Stimulated activated CD8-positive, alpha-beta memory T cell treated with anti-CD3 and anti-CD28 coated beads, Interleukin-2, amount 100 ng/mL, for 48 hours (primary cell): ENCODE results near the gene LCP2.

Experiments
- DNase-seq, 2 donors: peaks; one replicate each; pipeline ENCODE4 v3.0.0-alpha.2; 2020; ENCODE audit warnings: low read depth in 2 of 2

LCP2 gene

GRCh38 chr5:170296036-170296934, 1.3 kb downstream of the LCP2 start:
- DNase-seq = no peak

- DNase-seq = no peak
These were observed 3.0 kb downstream of the LCP2 start for GRCh38 chr5:170294556-170294955.

DNA sequence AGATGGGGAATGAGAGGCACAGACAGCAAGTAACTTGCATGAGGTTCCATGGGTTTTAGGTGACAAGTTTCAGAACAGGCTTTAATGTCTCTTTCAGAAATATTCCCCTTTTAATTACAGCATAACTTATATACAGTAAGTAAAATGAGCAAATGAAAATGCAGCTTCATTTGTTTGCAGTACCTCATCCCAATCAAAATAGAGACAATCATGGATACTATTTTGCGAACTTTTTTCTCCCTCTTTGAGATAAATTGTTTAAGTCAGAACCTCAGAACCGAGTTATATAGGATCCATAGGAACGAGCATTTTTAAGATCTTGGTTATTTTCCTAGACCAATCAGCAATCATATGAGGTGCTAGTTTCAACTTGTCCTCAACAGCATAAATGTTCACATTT, 3.5 kb downstream of the LCP2 start:
- no peak for DNase-seq

DNA sequence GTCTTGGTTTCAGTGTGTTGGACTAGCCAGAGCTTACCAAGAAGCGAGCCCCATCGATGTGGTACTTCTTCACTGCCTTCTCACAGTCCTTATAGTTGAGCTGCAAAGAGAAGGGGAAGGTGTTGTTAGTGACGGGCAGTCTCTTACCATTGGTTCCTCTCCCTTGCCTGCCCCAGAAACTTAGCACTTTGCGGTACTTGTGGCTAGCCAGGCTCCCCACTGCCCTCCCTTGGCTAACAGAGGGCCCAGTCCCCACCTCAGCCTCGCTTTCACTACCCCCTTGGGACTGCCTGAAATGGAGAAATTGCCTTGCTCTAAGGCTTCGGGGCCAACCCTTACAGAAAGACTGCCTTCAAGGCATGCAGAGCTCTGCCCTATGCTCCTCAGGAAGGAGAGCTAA, 4.3 kb downstream of the LCP2 start:
- peak; percentile 56 to 65 for DNase-seq

- no peak for DNase-seq
These were observed 5.1 kb downstream of the LCP2 start for GRCh38 chr5:170292179-170293104.

- DNase-seq = no peak
These were observed 7.1 kb downstream of the LCP2 start for GRCh38 chr5:170290498-170290897.

- DNase-seq = no peak
These were observed 7.8 kb downstream of the LCP2 start for GRCh38 chr5:170289764-170290163.

GRCh38 chr5:170289121-170289520, 8.5 kb downstream of the LCP2 start:
- DNase-seq = no peak

- DNase-seq = no peak
These were observed 9.0 kb downstream of the LCP2 start for GRCh38 chr5:170288551-170288950.

GRCh38 chr5:170288151-170288550, 9.4 kb downstream of the LCP2 start:
- no peak for DNase-seq

DNA sequence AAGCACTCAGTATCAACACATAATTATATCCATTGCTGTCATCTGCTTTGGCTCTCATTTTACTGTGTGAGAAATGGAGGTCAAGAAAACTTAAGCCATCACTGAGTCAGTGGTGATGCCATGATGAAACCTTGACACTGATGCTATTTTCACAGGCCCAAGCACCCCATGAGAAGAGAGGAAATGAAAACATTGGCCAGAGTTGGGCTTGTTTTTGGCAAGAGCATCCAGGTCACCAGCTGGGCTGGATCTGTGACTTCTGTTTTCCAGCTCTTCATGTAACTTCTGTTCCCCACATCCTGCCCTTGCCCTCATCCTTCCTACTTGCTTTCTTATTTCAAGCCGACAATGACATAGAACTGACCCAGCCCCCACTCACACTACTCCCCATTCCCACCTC, 10.0 kb downstream of the LCP2 start:
- DNase-seq = no peak

- no peak for DNase-seq
These were observed 11.1 kb downstream of the LCP2 start for GRCh38 chr5:170286386-170286925.

- DNase-seq = no peak
These were observed 12.4 kb downstream of the LCP2 start for GRCh38 chr5:170285181-170285580.

GRCh38 chr5:170284231-170284630, 13.3 kb downstream of the LCP2 start:
- no peak for DNase-seq

DNA sequence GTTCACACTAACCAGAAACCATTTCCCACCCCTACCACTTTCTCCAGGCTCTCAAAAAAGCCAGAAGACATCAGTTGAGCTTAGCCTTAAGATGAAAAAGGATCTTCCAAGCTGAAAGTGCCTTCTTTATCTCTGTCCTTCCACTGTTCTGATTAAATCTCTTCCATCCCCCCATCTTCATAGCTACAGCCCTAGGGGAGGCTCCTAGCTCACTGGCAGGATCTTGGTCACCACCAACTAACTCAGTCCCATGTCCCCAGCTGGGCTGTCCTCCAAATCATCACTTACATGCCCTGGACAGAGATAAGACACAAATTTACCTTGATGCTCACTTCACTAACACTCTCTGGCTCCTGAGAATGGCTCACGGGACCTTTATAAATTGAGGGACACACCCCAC, 14.3 kb downstream of the LCP2 start:
- DNase-seq = no peak

- no peak for DNase-seq
These were observed 17.5 kb downstream of the LCP2 start for GRCh38 chr5:170280011-170280493.

- no peak for DNase-seq
These were observed 18.1 kb downstream of the LCP2 start for GRCh38 chr5:170279459-170279817.

- peak; percentile 79 to 80 for DNase-seq
These were observed 18.7 kb downstream of the LCP2 start for GRCh38 chr5:170278611-170279458.

- DNase-seq = no peak
These were observed 19.7 kb downstream of the LCP2 start for GRCh38 chr5:170277867-170278281.

- DNase-seq = no peak
These were observed 21.4 kb downstream of the LCP2 start for GRCh38 chr5:170276140-170276539.

- DNase-seq = no peak
These were observed 22.1 kb downstream of the LCP2 start for GRCh38 chr5:170275376-170275994.
